IMR-90 (cell line): ENCODE data around the gene ME3.

ENCODE experiments used
- CEBPB ChIP-seq: IDR thresholded peaks from 2 replicates; pipeline ENCODE4 v1.6.1; 2012; ENCODE audit warnings: low read depth, low read length, improper control_type of control experiment
- MAFK ChIP-seq: IDR thresholded peaks from 2 replicates; pipeline ENCODE4 v1.6.1; 2012; ENCODE audit warnings: low read depth, low read length, improper control_type of control experiment
- MAZ ChIP-seq: IDR thresholded peaks from 2 replicates; pipeline ENCODE4 v1.6.1; 2012; ENCODE audit warnings: low read depth, mild to moderate bottlenecking, low read length, improper control_type of control experiment, moderate library complexity, borderline replicate concordance
- MXI1 ChIP-seq: IDR thresholded peaks from 2 replicates; pipeline ENCODE4 v1.6.1; 2012; ENCODE audit warnings: low read depth, mild to moderate bottlenecking, low read length, moderate library complexity, borderline replicate concordance
- POLR2A ChIP-seq: IDR thresholded peaks from 2 replicates; pipeline ENCODE4 v1.6.1; 2012; ENCODE audit warnings: mild to moderate bottlenecking, low read depth, low read length
- RAD21 ChIP-seq: IDR thresholded peaks from 2 replicates; pipeline ENCODE4 v1.6.1; 2012; ENCODE audit warnings: low read length, improper control_type of control experiment
- RFX5 ChIP-seq: IDR thresholded peaks from 2 replicates; pipeline ENCODE4 v1.8.0; 2012; ENCODE audit warnings: low read depth, mild to moderate bottlenecking, low read length, moderate library complexity
- TF ChIP-seq, protein P1 (sequence below): conservative IDR thresholded peaks from 2 replicates; pipeline ENCODE4 v1.5.1; 2012; ENCODE audit warnings: mild to moderate bottlenecking, low read depth, low read length, improper control_type of control experiment
- TF ChIP-seq, protein P2 (sequence below): fragments of 150-350 bp; IDR thresholded peaks from 2 replicates; pipeline ENCODE4 v1.6.1; 2016; ENCODE audit warnings: low read depth, mild to moderate bottlenecking, low read length, moderate library complexity, borderline replicate concordance

DNA sequence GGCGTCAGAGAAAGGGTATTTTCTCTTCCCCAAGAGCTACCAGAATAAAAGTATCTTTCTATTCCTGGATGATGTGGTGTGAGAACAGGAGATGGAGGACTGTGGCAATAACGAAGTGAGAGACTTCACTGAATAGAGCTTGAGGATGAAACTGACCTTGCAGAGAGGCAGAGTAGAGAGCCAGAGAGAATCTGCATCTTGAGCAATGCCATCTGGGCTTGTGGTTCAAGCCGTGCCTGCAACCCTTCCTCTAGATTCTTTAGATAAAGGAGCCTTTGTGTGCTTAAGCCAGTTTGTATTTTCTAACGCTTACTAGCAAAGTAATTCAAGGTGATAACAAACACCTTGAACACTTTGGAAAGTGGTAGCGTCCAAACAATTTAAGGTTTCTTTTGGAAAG is 2.2 kb downstream of the ME3 start:
- TF ChIP-seq CEBPB (peak; percentile 33; the same call in 1 of the 2 replicates), MXI1 (no peak), MAZ (no peak), RFX5 (no peak), RAD21 (no peak), MAFK (no peak), POLR2A (no peak)
- TF ChIP-seq, protein P1, sequence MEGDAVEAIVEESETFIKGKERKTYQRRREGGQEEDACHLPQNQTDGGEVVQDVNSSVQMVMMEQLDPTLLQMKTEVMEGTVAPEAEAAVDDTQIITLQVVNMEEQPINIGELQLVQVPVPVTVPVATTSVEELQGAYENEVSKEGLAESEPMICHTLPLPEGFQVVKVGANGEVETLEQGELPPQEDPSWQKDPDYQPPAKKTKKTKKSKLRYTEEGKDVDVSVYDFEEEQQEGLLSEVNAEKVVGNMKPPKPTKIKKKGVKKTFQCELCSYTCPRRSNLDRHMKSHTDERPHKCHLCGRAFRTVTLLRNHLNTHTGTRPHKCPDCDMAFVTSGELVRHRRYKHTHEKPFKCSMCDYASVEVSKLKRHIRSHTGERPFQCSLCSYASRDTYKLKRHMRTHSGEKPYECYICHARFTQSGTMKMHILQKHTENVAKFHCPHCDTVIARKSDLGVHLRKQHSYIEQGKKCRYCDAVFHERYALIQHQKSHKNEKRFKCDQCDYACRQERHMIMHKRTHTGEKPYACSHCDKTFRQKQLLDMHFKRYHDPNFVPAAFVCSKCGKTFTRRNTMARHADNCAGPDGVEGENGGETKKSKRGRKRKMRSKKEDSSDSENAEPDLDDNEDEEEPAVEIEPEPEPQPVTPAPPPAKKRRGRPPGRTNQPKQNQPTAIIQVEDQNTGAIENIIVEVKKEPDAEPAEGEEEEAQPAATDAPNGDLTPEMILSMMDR, result no peak
- TF ChIP-seq, protein P2, sequence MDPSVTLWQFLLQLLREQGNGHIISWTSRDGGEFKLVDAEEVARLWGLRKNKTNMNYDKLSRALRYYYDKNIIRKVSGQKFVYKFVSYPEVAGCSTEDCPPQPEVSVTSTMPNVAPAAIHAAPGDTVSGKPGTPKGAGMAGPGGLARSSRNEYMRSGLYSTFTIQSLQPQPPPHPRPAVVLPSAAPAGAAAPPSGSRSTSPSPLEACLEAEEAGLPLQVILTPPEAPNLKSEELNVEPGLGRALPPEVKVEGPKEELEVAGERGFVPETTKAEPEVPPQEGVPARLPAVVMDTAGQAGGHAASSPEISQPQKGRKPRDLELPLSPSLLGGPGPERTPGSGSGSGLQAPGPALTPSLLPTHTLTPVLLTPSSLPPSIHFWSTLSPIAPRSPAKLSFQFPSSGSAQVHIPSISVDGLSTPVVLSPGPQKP, result no peak
